Measurements from ENCODE around the gene TPD52L2. TPM values are rescaled to one million over a fixed set of nuclear protein-coding genes. Genes with fewer than 3 reads are reported as not detected.

TPD52L2 gene
- 130 and 165 TPM in 2 replicates for total RNA-seq

DNA sequence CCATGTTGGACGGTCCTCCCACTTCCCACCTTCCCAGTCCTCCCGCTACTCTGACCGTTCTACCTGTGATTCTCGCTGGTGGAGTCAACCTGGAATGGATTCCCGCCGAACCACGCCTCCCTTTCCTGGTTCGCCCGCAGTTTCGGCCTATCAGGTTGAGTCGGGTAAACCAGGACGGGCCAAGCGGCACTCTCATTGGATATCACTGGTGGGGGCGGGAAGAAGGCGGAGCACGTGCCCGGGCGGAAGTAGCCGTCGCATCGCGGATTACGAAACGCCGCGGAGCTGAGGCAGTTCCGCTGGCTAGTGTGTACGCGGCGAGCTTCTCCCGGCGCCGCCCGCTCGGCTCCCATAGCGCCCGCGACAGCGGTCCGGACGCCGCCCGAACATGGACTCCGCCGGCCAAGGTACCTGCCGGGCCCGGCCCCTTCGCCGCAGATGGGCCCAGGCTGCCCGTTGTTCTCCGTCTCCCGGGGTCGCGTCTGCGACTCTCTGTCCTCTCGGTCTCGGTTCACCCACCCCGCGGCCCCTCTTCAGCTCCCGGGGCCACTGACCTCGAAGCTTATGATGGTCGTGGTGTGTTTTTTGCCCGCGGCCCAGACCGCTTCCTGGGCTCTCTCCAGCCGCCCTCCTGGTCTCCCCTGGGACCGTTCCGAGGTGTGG, at the start of gene TPD52L2:
TPD52L2 (plus strand) TSS at position 293 of the 663 bp plus-strand sequence; CDS start at position 389, 96 bp downstream.

DNA sequence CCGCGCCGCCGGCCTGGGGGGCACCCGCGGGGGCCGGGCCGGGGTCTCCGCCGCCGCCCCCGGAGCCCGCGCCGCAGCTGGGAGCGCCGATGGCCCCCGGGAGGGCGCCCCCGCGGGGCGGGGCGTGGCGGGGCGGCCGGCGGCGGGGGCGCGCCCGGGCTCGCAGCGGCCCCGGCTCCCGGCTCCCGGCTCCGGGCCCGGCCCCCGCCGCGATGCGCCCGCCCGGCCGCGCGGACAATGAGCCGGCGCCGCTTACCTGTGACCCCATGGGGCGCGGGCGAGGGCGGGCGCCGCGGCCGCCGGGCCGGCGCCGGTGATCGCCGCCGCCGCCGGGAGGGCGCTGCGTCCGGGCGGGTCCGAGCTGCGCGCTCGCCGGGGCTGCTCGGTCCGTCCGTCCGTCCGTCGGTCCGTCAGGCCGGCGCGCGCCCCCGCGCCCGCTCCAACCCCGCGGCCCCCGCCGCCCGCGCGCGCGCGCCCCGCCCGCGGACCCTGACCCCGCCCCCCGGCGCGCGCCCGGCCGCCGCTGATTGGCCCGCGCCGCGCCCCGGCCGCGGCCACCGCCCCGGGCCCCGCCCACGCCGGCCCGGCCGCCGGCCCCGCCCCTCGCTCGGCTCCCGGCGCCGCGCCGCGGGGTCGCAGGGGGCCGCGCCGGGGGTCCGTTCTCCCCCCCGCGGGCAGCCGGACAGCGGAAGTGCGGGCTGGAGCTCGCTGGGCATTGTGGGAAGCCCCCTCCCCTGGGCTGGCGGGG, 34.1 kb upstream of the TPD52L2 start, which contains the start of gene ZBTB46:
ZBTB46 (minus strand) TSS at position 424 of the 748 bp plus-strand sequence. CDS start 40,507 bp downstream, outside the sequence.

DNA sequence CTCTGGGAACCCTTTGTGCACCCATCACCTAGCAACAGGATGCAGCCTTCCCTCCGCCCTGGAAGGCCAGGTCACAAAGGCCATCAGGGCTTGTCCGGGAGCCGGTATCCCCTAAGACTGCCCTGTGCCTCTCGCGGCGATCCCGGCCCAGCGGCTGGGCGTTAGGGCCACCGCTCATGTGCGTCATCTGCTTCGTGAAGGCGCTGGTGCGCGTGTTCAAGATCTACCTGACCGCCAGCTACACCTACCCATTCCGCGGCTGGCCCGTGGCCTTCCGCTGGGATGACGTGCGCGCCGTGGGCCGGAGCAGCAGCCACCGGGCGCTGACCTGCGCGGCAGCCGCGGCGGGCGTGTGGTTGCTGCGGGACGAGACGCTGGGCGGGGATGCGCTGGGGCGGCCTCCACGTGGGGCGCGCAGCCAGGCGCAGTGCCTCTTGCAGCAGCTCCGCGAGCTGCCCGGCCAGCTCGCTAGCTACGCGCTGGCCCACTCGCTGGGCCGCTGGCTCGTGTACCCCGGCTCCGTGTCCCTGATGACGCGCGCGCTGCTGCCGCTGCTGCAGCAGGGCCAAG, 3.6 kb upstream of the TPD52L2 start, which contains the start of gene ABHD16B:
ABHD16B (plus strand) TSS at position 134 of the 570 bp plus-strand sequence; CDS start at position 177, 43 bp downstream.

DNA sequence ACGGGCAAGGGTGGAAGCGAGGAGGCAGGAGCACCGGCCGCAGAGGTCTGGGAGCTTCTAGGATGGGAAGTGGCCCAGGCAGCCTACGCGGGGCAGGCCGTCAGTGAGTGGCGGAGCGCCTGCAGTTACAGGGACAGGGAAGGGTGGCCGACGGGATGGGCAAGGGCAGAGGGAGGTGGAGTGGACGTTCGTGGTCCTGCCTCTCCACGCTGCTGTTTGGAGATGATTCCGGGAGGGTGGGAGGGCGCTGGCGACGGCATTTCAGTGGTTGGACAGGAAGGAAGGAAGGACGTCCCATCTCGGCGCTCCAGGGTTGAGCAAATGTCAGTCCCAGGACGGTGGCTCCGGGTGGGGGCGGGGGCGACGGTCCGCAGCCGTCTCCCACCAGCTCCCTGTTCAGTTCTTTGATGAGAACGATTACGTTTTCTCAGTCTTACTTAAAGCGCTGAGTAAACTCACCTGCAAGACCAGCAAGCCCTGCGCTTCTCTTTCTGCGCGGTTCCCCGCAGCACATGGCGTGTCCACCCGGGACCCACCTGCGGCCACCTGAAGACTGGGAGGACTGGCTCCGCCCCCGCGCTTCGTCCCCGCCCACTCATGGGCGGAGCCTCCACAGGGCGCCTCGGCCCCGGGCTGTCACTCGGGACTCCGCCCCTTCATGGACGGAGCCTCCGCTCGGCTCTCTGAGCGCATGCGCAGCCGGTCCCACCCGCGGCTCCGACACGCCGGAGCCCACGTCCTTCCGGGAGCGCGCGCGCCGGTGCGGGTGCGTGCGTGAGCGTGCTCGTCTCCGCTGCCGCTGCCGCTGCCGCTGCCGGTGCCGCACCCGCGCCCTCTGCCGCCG, 29.5 kb downstream of the TPD52L2 start, which contains the start of gene DNAJC5:
DNAJC5 (plus strand) TSS at position 769 of the 844 bp plus-strand sequence. CDS start 33,220 bp downstream, outside the sequence.

Other genes starting within 250 kb of the TPD52L2 start
- 11.1 and 15.3 TPM in 2 replicates for gene GMEB2, start 238.2 kb upstream of the TPD52L2 start, total RNA-seq
- 0.85 and 7.7 TPM in 2 replicates for gene STMN3, start 211.8 kb upstream of the TPD52L2 start, total RNA-seq
- 2.8 and 5.3 TPM in 2 replicates for gene RTEL1, start 207.0 kb upstream of the TPD52L2 start, total RNA-seq
- 7.5 and 254 TPM in 2 replicates for gene TNFRSF6B, start 168.6 kb upstream of the TPD52L2 start, total RNA-seq
- 17.5 and 42.9 TPM in 2 replicates for gene ARFRP1, start 157.3 kb upstream of the TPD52L2 start, total RNA-seq
- gene ZGPAT, start 157.2 kb upstream of the TPD52L2 start, total RNA-seq: 13.2 and 21.2 TPM in 2 replicates
- gene LIME1, start 128.6 kb upstream of the TPD52L2 start, total RNA-seq: 1.7 and 2.7 TPM in 2 replicates
- gene SLC2A4RG, start 125.5 kb upstream of the TPD52L2 start, total RNA-seq: 26.3 and 44.1 TPM in 2 replicates
- 0.43 and 2.9 TPM in 2 replicates for gene ZBTB46, start 34.0 kb upstream of the TPD52L2 start, total RNA-seq
- gene ABHD16B, start 3.8 kb upstream of the TPD52L2 start, total RNA-seq: not detected in 2 replicates
- gene DNAJC5, start 29.9 kb downstream of the TPD52L2 start, total RNA-seq: 99.7 and 137 TPM in 2 replicates
- 23.9 and 31.6 TPM in 2 replicates for gene UCKL1, start 91.1 kb downstream of the TPD52L2 start, total RNA-seq
- 7.2 and 7.9 TPM in 2 replicates for gene ZNF512B, start 104.7 kb downstream of the TPD52L2 start, total RNA-seq
- gene SAMD10, start 114.4 kb downstream of the TPD52L2 start, total RNA-seq: 2.1 and 4.3 TPM in 2 replicates
- 49.4 and 61.9 TPM in 2 replicates for gene PRPF6, start 115.9 kb downstream of the TPD52L2 start, total RNA-seq
- gene C20orf204, start 170.9 kb downstream of the TPD52L2 start, total RNA-seq: 0.24 and 0.85 TPM in 2 replicates
- gene SOX18, start 184.4 kb downstream of the TPD52L2 start, total RNA-seq: 0.43 TPM in 1 of 2 replicates, not detected in the other
- 3.4 and 14.7 TPM in 2 replicates for gene TCEA2, start 197.9 kb downstream of the TPD52L2 start, total RNA-seq
- gene RGS19, start 214.2 kb downstream of the TPD52L2 start, total RNA-seq: 9.2 and 27.2 TPM in 2 replicates
- under 0.01 and 0.24 TPM in 2 replicates for gene OPRL1, start 214.8 kb downstream of the TPD52L2 start, total RNA-seq
- not detected in 2 replicates for gene LKAAEAR1, start 219.1 kb downstream of the TPD52L2 start, total RNA-seq
- not detected in 2 replicates for gene NPBWR2, start 242.3 kb downstream of the TPD52L2 start, total RNA-seq

Measured in tracheal epithelial cell (primary cell).